CD4-positive, alpha-beta T cell treated with Interleukin-6 at 100 ng/mL for 8 hours (primary cell): ENCODE results near the gene MANEA.

Source experiments
- DNase-seq: peaks from one replicate; pipeline ENCODE4 v3.0.0-alpha.2; 2020; ENCODE audit warnings: mixed read lengths, low spot score

Gene MANEA

DNA sequence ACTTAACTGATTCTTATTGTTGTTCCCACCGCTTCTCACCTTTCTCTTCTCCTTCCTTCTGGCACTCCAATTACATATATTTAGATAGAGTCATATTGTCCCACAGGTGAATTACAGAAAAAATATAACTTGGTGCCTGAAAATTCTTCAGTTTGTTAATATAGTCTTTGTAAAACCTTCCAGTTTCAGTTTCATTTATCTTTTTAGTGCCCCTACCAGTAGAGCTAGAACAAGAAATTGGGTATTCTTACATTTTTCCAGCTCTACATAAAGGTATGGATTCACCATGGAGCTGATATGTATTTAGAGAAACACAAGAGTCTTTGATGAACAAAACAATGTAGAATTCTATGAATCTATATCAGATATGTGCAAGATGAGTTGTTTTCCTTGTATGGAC lies 10.7 kb downstream of the MANEA start:
- no peak for DNase-seq

DNA sequence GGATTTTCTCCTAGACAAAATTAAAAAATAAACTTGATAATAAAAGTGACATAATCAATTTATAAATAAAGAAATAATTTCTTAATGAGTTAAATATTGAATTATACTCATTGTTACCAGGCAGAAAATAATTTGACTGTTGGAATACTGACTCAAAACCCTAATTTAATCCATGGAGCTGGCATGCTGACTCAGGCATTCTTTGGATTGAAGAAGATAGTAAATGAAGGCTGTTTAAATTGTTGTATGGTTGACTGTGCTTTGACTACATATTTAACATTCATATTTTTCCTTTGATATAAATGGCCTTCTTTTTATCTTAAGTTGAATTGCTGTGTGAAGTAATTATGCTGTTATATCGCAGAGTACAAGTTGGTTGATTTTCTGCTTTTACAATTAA lies 11.7 kb downstream of the MANEA start:
- DNase-seq = no peak

- no peak for DNase-seq
These were observed 12.7 kb downstream of the MANEA start for GRCh38 chr6:95589826-95590570.

GRCh38 chr6:95593025-95593424 lies 15.7 kb downstream of the MANEA start:
- no peak for DNase-seq

DNA sequence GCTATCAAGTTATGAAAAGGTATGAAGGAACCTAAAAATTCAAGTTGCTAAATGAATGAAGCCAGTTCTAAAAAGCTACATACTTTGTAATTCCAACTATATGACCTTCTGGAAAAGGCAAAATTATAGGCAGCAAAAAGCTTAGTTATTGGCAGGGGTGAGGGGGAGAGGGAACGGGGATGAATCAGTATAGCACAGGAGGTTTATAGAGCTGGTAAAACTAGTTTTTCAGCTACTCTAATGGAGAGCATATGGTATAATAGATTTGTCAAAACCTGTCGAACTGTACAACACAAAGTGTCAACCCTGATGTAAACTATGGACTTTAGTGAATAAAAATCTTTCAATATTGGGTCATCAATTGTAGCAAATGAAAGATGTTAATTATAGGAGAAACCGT lies 18.7 kb downstream of the MANEA start:
- no peak for DNase-seq

- DNase-seq = no peak
These were observed 22.4 kb downstream of the MANEA start for GRCh38 chr6:95599706-95600105.

DNA sequence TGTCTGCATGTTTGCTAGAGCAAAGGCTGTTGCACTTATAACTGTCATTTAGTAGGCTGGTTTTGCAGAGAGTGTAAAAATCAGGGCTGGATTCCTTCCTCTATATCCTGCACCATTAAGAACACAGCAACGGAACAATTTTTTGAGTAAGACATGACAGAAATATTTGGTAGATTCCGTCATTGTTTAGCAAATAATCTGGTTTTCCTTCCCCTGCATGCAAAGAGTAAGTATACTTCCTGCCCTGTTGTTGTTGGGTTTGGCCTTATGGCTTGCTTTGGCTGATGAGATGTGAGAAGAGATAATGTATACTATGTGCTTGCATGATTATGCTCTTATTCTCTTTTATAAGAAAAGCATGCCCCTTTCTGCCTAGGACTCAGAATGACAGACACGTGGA lies 23.8 kb downstream of the MANEA start:
- DNase-seq = no peak

DNA sequence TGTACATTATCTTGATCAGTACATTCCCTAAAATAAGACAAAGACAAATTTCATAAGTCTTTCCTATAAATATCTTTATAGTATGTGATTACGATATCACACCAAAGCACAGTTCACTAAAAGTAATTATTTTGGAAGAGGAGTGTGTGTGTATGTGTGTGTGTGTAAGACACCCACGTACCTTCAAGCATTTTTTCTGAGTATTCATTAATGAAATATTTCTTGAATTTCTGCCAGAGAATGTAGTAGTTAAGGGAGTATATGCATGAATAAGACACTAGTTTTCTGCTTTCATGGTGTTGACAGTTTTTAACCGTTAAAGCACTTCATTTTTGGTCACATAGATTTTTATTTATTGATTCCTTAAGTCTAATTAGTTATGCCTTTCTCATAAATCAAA lies 36.8 kb downstream of the MANEA start:
- no peak for DNase-seq

GRCh38 chr6:95629551-95629950 lies 52.2 kb downstream of the MANEA start:
- DNase-seq = no peak

- no peak for DNase-seq
These were observed 59.5 kb downstream of the MANEA start for GRCh38 chr6:95636552-95637431.

DNA sequence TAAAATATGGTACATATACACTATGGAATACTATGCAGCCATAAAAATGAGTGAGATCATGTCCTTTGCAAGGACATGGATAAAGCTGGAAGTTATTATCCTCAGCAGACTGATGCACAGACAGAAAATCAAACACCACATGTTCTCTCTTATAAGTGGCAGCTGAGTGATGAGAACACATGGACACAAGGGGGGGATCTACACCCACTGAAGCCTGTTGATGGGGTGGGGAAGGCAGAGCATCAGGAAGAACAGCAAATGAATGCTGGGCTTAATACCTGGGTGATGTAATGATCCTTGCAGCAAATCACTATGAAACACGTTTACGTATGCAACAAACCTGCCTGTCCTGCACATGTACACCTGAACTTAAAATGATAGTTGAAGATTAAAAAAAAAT lies 71.3 kb downstream of the MANEA start:
- no peak for DNase-seq

DNA sequence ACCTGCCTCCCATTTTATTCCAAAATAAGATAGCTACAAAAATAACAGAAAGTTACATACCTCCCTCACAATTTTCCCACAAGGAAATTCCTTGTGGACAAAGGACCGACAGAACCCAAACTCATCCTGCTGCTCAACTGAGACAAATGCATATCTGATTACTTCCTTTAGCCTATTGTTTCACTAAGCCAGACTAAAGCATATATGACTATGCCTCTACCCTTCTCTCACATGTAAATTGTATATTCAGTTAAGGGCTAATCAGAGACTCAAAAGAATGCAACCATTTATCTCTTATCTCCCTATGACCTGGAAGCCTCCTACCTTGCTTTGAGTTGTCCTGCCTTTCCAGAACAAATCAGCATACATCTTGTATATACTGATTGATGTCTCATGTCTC lies 72.1 kb downstream of the MANEA start:
- DNase-seq = no peak

DNA sequence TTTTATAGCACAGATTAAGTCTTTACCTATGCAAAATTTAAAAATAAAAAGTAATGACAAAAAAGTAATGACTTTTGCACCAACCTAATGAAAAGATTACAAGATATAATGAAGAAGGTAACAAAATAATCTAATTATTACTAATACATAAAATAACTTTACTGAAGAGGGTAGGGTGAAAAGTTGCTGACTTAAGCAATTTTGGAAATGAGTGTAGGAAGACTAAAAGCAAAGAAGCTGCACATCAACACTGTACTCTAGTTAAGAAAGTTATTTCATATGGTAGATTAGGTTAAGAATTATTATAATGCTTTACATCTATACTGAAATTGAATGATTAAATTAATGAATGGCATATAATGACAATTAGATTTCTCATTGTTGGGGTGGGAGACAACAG lies 76.8 kb downstream of the MANEA start:
- DNase-seq = no peak

- no peak for DNase-seq
These were observed 81.6 kb downstream of the MANEA start for GRCh38 chr6:95658886-95659285.
